Fibroblast of lung (primary cell): ENCODE data around the gene OR10H2.

Experiments used
- CTCF ChIP-seq, 2 donors: IDR thresholded peaks in 1 of 2; conservative IDR thresholded peaks in 1 of 2; 1 replicate in 1 of 2; 2 replicates in 1 of 2; pipeline ENCODE4 v1.5.1; 2011 to 2012; ENCODE audit warnings: low read length in 2 of 2, control low read depth in 1 of 2, inconsistent platforms in 1 of 2, low read depth in 1 of 2, mild to moderate bottlenecking in 1 of 2
- EZH2 ChIP-seq: IDR thresholded peaks from 2 replicates; pipeline ENCODE4 v1.5.1; 2012; ENCODE audit warnings: low read length, control low read depth, mild to moderate bottlenecking; ENCODE audit errors: missing control alignments

- TF ChIP-seq CTCF (conservative IDR thresholded peaks at IDR 0.05 in 1 of 2, IDR thresholded peaks at IDR 0.05 in 1 of 2; ENCODE audit: low read depth in 1 of 2, low read length in 2 of 2) (no peak), EZH2 (no peak)
These were observed 20.4 kb downstream of the OR10H2 start for GRCh38 chr19:15748239-15748638.
